T1000 (cell line): ENCODE results near the gene AQP6.

Experiments
- DNase-seq: peaks from one replicate; lab custom pipeline; 2025; ENCODE audit warnings: mixed read lengths; lab: John Stamatoyannopoulos, UW

AQP6 gene

DNA sequence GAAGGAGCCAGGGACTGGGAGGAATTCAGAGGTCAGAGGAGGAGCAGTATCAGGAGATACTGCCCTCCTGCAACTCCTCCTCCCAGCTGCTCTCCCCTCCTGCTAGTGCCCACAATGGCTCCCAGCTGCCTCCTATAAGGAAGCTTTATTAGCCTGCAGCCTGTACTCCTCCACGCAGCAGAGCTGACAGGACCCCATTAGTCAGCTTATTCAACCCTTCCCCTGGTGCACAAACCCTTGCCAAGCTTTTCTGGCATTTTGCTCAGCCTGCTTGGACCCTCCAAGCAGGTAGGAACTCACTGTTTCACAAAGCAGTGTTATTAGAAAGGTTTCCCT is 29.2 kb upstream of the AQP6 start:
- no peak for DNase-seq

DNA sequence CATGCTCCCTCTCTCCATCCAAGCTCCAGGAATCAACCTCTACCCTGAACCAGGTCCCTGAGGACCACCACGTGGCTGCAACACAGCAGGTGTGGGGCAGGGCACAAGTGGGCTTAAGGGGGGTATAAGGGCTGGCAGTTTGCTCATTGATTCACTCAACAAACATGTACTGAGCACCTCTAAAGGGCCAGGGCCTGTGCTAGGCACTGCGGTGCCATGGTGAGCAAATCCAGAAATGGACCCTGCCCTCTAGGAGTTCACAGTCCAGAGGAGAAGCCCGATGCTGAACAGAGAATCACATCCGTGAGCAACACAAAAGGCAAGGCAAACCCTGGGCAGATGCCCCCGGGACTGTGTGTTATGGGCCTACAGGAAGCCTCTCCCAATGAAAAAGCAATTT is 28.7 kb upstream of the AQP6 start:
- no peak for DNase-seq

DNA sequence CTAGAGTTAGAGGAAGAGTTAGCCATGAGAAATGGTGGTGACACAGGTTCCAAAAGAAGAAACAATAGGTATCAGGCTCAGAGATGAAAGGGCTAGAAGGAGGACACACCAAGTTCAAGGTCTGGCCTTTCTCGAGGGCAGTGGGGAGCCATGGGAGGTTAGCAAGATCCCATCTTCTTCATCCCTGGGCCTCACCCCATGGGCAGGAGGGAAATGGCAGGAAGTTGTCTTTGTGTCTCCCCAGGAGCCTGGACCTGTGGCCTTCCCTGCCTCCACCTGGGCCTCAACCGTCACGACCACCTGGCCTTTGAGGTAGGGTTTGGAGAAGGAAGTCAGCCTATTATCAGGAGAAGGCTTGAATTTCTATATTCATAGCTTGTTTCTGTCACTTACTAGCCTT is 28.0 kb upstream of the AQP6 start:
- no peak for DNase-seq

DNA sequence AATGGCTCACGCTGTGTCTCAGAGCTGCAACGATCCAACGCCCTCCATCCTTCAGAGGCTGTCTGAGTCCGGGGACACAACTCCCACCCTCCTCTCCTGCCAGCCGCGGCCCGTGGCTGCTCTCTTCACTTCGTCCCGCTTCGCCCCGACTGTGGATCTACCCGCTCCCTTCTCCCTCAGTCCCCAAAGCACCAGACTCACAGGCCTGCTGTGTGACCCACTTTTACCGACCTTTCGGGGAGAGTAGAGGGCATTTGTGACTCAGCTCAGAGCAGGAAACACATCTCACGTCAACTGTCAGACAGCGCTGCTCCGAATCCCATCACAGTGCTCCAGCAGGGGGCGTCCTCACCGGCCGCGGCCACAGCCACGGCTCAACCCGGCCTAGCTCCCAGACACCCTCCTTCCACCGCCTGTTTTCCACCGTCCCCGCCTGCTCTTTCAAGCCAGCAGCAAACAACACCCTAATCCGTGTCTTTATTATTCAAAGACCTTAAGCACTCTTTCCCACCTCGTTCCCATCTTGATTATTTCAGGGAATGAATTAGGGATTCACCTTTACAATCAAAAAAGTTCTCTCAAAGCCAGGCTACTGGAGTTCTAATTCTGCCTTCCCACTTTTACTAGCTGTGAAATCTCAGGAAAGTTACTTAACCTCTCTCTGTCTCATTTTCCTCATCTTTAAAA is 27.2 kb upstream of the AQP6 start:
- no peak for DNase-seq

DNA sequence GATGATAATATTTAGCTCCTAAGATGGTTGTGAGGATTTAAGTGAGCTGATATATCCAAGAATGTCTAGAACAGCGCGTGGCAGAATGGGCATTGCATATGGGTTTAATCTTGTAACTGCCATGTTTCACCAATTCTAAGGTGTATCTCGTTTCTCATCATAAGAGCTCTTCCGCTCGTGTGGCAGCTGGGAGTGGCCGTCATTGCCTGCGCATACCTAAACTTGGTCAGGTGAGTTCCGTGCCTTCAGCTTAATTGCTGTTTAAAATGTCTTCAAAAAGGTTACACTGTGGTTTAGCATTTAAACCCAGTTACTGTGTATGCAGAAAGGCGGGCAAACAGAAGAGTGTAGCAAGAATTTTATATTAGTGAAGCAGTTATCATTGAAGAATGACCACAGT is 26.7 kb upstream of the AQP6 start:
- no peak for DNase-seq

DNA sequence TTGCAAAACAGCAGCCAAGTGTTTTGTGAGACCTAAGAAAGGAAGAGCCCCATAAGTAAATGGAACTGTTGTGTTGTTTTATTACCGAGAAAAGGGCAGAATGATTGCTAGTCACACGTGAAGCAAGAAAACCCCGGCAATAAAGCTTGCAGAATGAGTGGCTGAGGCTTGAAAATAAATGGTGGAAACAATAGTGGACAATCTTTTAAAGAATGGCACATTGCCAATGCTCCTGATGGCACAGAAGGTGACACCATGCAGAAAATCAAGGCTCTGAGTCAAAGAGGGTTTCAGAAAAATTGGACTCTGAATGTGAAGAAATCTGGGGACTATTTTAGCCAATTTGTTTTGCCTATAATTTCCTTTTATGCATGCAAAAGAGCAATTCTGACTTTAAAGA is 26.2 kb upstream of the AQP6 start:
- DNase-seq: no peak

DNA sequence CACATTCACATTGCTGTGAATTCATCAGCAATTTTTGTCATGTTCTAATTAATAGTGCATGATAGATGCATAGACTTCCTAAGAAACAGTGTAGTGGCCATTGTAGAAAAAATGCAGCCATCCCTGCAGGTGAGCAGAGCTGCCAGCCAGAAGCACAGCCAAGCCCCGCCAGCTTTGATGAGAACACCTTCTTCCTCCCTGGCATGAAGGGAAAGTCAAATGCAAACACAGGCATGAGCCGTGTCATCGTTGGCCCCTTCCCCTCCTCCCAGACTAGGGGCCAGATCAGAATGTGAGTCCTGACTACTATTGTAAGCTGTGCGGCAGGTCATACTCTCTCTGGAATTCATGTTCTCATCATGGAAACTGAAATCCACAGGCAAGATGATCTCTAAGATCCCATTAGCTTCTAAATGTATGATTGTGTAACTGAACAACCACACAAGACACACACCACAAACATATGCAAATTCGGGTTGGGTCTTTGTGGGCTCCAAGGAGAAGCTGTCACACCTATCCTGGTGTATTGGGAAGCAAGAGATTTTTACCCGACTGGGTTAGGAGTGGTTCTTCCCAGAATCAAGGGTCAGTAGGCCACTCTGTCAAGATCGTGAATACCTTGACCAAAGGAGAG is 25.0 kb upstream of the AQP6 start:
- no peak for DNase-seq

DNA sequence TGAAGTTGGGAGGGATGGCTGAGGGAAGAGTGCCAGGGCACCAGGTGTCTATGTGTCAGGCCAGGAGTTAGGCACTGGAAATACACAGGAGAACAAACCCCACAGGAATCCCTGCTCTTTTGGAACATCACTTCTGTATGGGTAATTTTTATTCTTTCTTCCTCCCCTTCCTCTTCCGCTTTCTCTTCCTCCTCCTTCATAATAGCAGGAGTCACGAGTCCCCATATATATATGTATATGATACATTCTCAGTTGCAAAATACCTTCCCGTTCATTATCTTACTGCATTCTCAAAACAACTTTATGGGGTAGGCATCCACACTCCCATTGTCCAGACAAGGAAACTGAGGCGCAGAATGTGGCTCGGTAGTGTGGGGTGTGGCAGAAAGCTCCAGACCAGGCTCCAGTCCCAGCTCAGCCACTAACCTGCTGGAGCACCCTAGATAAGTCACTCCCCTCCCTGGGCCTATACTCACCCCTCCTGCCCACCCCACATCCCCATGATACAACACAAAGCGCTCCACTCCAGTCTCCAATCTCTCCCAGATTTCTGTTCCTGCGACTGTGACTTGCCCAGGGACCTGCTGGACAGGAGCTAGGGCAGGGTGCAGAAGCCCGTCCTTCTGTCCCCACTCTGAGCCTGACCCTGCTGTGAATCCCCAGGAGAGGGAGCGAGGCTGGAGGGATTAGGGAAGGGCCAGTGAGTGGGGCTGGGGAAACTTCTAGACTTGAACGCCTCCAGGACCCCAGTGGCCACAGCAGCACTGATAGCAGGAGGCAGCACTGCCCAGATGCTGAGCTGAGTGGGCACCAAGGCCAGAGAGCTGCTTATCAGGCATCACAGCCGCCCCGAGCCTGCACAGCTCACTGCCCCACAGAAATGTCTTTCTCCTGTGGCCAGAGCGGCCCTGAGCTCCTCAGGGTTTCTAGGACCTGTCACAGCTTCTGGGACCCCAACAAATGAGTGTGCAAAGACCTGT is 23.6 kb upstream of the AQP6 start:
- no peak for DNase-seq

DNA sequence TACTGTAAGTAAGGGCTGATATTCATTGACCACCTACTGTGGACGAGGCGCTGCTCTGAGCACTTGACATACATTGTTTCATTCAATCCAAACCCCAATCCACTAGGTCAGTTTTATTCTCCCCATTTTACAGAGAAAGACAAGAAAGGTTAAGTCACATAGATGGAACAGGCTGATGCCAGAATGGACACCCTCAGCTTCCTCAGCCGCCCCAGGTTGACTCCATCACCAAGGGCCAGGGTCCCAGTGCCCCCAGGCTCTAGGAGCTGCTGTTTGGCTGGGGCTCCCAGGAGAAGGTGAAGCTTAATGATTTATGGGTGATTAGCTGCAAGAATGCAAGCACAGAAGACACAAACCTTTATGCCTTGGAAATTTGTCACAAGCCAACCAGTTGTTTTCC is 22.9 kb upstream of the AQP6 start:
- no peak for DNase-seq

DNA sequence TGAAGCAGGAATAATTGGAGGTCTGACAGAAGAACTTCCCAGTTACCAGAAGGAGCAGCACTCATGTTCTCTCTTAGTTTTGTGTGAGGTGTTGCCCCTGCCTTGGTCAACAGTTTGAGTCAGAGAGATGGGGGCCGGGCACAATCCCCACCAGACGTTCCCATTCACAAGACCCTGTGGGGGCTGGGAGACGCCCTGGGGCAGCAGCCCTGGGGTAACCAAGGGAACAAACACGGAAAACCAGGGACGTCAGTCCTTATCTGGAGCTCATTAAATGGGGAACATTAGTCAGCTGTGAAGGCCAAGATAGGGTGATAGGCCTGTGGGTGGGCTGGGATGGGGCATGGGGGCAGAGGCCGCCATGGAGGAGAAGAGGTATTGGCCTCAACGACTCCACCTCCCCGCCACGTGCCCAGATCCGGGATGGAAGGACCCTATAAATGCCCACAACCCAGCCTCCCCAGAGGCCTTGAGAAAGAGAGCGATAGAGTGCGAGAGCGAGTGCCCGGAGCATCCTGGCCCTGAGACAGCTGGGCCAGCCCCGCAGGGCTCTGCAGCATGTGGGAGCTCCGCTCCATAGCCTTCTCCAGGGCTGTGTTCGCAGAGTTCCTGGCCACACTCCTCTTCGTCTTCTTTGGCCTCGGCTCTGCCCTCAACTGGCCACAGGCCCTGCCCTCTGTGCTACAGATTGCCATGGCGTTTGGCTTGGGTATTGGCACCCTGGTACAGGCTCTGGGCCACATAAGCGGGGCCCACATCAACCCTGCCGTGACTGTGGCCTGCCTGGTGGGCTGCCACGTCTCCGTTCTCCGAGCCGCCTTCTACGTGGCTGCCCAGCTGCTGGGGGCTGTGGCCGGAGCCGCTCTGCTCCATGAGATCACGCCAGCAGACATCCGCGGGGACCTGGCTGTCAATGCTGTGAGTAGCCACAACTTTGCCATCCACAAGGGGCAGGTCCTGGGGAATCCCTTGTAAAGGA is 22.2 kb upstream of the AQP6 start, which contains the start of gene AQP2:
AQP2 (plus strand) TSS at position 465 of the 979 bp plus-strand sequence; CDS start at position 559, 94 bp downstream.
- no peak for DNase-seq

DNA sequence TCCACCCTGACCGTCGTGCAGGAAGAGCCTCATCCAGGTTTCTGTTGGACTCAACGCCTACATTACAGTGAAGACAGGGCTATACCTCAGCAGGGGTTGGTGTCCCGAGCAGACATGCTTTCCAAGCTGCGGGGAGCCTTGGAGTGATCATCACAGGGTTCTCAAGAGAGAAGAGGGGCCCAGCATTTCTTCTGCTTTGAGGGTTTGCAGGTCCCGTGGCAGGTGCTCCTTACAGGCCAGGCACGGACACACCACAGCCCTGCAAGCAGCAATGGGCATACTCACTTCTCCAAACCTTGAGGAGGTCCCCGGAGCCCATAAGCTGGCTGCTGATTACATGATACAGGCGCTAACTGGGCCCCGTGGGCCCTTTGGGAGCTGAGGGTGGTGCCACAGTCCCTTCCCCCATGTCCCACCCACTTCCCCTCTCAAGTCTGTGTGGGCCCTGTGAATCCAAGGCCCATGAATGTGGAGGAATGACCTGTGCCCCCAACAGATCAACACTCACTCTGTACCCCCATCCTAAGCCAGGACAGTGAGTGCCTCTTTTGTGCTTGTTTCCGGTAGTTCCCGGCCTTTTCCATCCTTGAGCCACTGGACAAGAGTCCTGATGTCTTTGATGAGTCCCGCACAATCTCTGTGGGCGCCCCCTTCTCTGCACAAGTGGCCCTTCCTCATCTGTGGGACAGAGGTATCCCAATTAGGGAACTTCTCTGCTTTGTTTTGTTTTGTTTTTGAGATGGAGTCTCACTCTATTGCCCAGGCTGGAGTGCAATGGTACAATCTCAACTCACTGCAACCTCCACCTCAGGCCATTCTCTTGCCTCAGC is 21.1 kb upstream of the AQP6 start:
- DNase-seq: no peak

DNA sequence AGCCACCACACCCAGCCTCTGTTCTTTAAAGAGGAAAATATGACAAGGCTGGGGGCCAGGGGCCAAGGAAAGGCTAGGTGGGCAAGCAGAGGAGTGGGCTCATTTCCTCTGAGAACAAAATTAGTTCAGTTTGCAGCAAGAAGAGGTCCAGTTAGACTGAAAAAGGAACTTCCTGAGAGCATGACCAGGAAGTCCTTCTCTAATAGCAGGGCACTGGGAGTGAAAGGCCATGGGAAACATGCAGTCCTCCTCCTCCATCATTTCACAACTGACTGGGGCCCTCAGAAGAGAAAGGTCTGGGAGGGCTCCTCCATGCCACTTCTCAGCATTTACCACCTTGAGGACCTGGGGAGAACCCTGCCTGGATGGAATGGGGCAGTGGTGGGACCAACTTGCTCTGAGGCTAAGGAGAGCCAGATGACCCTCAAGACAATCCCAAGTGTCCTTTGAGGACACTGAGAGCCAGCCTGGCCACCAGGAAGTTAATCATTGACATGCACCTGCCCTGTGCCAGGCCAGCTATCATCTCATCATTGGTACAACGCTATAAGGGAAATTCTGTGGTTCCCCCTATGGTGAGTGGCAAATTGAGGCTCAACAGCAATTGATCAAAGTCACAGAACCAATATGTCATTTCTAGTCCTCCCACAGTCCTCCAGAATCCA is 20.2 kb upstream of the AQP6 start:
- no peak for DNase-seq

DNA sequence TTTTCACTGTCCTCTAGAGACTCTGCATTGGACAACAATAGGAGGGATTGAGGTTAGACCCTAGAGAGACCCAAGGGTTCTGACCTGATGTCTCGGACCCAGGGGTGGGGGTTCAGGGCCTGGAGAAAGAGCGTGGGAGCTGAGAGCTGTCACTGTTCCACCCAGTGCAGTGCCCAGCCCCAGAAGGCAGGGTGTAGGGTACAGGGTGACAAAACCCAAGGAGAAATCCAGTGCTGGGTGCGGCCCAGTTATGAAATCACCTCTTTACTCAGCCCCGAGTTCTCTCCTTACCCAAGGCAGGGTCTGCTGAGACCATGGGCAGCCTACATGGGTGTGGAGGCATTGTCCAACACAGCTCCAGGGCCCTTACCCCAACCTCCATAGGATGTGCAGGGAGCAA is 19.6 kb upstream of the AQP6 start:
- DNase-seq: no peak

DNA sequence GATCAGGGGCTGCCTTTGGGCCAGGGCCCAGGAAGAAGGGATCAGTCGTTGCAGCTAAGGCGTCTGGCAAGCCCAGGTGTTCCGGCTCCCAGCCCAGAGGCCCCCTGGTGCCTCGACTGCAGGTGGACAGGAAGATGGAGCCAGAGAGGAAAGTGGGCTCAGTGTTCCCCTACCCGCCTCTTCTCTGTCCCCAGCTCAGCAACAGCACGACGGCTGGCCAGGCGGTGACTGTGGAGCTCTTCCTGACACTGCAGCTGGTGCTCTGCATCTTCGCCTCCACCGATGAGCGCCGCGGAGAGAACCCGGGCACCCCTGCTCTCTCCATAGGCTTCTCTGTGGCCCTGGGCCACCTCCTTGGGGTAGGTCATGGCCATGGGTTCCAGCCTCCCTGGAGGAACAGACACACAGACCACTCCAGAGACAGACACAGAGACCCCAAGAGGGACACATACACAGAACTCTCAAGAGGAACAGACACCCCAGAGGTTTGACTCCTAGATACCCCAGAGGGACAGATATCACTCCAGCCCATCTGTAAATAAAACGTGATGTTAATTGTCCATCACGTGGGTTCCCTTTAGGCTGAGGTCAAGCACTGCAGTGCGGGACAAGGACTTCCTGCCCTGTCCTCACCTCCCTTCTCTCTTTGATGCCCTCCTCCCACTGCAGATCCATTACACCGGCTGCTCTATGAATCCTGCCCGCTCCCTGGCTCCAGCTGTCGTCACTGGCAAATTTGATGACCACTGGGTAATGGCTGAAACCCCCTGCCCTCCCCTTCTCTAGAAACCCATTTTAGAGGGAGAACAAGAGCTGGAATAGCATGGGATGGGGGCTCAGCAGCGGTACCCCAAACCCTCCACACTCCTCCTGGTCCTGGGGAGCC is 18.5 kb upstream of the AQP6 start:
- DNase-seq: no peak

DNA sequence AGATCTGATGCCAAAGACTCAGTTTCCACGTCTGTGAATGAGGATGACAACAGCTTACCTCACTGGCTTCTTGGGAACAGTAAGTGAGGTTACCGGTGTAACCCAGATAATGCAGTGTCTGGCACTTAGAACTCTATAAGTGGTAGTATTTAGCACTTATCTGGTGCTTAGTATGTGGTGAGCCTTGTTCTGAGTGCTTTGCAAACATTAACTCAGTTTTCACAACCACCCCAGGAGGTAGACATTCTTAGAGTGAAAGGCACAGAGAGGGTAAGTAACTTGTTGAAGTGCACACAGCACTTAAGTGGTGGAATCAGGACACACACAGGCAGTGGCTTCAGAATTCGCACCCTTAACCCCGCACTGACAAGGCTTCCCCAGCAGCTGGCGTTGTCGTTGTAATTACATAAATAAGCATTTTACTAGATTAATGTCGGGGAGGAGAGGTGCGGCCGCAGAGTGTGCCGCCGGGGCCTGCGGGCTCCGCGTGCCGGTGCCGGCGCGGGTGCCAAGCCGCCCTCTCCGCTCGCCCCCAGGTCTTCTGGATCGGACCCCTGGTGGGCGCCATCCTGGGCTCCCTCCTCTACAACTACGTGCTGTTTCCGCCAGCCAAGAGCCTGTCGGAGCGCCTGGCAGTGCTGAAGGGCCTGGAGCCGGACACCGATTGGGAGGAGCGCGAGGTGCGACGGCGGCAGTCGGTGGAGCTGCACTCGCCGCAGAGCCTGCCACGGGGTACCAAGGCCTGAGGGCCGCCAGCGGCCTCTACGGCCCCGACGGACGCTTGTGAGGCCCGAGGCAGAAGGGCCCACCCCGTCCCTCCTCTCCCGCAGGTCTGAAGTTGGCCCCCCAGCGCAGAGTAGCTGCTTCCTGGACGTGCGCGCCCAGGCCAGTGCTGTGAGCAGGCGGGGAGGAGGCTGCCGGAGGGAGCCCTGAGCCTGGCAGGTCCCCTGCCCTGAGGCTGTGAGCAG is 17.6 kb upstream of the AQP6 start:
- DNase-seq: no peak

DNA sequence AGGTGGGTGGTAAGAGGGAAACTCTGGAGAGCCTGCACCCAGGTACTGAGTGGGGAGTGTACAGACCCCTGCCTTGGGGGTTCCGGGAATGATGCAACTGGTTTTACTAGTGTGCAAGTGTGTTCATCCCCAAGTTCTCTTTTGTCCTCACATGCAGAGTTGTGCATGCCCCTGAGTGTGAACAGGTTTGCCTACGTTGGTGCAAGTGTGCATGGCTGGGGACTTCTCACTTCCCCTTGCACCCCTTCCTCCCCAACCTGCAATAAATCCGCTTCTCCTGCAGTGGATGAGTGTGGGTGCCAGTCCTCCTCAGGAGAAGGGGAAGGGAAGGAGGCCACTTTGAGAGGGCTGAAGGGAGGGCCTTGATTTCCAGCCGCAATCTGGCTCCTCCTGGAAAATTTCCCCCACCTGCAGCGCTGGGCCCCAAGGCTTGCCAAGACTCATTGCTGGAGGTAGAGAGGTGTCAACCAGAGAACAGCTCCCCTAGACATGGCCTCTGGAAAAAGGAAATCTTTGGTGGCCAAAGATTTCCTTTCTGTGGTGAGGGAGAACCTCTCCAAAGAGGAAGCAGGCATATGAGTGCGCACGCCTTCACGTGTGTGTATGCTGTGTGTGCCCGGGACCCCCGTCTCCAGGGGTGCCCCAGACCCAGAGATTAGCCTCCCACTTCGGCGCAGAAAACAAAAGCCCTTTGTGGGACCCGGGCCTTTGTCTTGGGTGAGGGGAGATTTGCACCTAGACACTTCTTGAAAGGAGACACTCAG is 16.7 kb upstream of the AQP6 start:
- DNase-seq: no peak
